HG03571 (cell line): ENCODE results near the gene SORBS2.
"Not testable (repeated sequence)": the region's sequence is repeated elsewhere in the genome, so short reads cannot be mapped to it uniquely, and the experiment has no call there.

Experiments
- ATAC-seq: cut with Tn5 transposase; IDR thresholded peaks from one replicate; pipeline ENCODE4 v1.9.1; 2021; ENCODE audit not compliant: unreplicated experiment

The SORBS2 gene

GRCh38 chr4:185567381-185568376 is 244.3 kb downstream of the SORBS2 start:
- no peak for ATAC-seq

DNA sequence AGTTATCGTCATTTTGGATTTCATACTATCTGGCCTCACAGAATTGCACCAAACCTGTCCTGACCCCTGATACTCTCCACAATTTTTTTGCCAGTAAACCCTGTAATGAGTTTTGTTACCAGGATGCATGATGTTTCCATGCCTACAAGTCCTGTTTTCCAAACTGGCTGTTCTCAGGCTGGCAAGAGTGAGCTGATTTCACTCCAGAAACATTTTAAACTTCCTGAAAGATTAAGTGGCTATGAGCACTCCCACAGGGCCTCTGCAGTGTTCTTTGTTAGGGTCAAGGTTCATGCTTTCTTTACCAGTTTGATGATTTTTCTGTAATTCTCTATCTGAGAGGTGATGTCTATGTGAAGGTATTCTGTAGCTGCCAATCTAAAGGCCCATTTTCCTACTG is 245.0 kb downstream of the SORBS2 start:
- ATAC-seq = no peak

GRCh38 chr4:185566425-185566824 is 245.6 kb downstream of the SORBS2 start:
- ATAC-seq = no peak

DNA sequence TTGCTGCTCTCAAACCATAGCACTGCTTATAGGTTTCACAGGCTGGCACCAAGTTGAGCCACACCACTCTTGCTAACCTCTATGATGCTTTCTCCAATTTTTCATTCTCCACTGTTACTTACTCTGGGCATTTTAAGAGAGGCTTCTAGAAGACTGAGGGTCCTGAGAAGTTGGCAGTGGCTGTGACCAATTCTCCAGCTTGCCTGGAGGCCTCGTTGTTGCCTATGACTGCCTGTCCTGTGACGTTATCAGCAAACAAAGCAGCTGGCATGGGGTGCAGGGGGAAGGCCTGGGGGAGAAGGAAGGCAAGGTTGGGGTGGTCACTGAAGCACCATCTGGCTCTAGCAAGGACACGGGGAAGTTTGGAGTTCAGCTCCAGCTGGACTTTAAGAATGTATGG is 246.3 kb downstream of the SORBS2 start:
- ATAC-seq = no peak

DNA sequence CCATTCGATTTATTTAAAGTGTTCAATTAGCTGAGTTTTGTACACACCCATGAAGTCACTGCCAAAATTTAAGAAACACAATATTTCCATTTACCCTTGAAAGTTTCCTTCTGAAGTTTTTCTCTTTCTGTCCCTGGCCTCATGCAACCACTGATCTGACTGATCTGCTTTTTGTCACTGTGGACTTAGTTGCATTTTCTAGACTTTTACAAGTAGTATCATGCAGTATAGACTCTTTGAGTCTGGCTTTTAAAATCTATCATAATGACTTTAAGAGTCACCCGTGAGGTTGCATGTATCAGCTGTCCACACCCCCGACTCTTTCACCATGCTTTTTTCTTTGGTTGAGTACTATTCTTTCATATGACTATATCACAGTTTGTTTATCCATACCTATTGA is 247.6 kb downstream of the SORBS2 start:
- ATAC-seq = no peak

DNA sequence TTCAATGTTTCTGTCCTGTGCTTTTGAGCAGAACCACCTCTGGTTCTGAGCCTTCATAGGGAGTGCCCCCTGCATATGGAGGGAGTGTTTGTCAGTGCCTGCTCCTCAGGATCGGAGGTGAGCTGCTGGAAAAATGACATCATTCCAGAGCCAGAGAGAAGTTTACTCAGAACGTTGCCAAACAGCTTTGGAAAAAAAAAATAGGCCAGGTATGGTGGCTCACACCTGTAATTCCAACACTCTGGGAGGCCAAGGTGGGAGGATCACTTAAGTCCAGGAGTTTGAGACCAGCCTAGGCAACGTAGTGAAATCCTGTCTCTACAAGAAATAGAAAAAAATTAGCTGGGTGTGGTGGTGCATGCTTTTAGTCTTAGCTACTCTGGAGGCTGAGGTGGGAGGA is 249.5 kb downstream of the SORBS2 start:
- no peak for ATAC-seq

DNA sequence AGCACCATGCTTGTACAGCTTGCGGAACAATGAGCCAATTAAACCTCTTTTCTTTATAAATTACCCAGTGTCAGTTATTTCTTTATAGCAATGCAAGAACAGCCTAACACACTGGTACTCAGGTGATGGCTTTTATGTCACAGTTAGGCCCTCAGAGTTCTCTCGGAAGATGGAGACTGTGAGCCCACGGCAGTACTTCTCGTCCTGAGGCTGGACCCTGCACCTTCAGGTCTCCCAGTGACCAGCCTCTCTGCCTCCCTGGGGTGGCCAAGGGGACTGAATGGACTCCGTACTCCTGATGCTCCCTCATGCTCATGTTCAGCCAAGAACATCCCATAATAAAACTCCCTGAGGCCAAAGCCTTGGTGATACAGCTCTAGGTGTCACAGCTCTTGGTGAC is 251.7 kb downstream of the SORBS2 start:
- ATAC-seq = no peak

- ATAC-seq = no peak
These were observed 252.1 kb downstream of the SORBS2 start for GRCh38 chr4:185559915-185560281.

GRCh38 chr4:185559251-185559914 is 252.6 kb downstream of the SORBS2 start:
- ATAC-seq = not testable (repeated sequence)

DNA sequence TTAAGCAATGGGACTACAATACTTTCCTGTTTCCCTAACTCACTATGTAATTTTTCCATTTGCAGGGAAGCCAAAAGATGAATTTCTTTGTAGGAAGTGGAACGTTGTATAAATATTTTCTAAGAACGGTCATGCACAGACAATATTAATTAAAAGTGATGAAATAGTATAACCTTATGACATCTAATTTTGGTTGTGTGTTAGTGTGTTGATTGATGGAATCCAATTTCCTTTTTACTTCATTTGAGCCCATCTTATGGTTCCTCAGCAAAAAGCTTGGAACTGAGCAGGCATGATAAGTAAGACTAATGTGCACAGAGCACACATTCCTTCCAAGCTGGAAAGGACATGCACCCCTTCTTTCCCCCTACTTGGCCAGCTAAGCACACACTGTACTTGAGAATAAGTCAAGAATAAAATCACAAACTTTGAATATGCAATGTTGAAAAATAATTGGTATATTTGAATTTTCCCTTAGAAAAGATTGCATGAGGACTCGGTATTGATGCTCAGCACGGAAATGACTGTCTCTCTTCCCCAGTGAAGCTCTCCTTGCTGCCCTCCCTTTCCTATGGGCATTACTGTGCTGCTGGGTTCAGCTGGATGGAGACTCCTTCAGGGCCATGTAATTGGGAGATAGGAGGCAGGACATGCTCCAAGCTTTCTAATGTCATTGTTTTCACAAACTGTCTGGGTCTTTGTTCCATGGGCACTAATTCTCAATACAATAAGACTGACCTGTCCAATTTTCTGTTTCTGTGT is 257.4 kb downstream of the SORBS2 start:
- ATAC-seq = no peak

- ATAC-seq = no peak
These were observed 259.7 kb downstream of the SORBS2 start for GRCh38 chr4:185552254-185552653.

GRCh38 chr4:185550933-185551332 is 261.1 kb downstream of the SORBS2 start:
- no peak for ATAC-seq

GRCh38 chr4:185549095-185549639 is 262.8 kb downstream of the SORBS2 start:
- ATAC-seq = no peak

DNA sequence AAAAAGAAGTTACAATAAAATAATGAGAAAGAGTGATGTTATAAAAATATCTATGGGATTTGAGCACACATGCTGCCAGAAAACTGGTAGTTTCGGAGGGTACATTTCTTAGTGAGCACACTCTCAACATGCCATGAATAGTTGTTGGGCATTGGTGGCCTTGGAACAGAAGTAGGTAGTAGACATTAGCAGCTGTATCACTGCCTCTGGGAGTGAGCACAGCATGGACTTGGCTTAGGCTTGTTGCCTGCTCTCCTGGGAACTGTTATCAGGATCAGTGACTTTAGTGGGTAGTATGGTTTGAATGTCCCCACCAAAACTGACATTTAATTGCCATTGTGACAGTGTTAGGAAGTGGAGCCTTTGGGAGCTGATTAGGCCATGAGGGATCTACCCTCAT is 263.4 kb downstream of the SORBS2 start:
- no peak for ATAC-seq

- ATAC-seq = no peak
These were observed 265.7 kb downstream of the SORBS2 start for GRCh38 chr4:185546335-185546734.

GRCh38 chr4:185542626-185543315 is 269.2 kb downstream of the SORBS2 start:
- ATAC-seq = no peak

DNA sequence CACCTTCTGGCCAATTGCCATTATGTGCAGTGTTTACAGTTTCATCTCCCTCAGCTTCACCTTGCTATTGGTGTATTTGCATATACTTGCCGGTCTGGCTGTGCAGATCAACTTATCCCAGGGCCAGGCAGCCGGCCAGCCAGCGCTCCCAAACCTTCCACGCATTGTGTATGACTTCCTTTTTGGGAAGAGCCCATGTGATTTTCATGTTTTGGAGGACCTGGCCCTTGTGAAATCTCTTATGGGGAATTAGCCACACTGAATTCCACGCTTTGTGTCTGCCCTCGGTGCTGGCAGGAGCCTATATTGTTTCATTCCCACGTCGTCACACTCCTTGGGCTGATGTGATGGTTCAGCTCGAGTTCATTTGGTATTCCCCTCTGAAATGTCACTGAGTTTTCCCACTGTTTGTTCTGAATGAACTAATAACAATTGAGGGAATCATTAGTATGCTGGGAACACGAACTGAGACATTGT is 270.7 kb downstream of the SORBS2 start:
- ATAC-seq = no peak

GRCh38 chr4:185540487-185541120 is 271.4 kb downstream of the SORBS2 start:
- no peak for ATAC-seq

- ATAC-seq = no peak
These were observed 272.0 kb downstream of the SORBS2 start for GRCh38 chr4:185540040-185540439.

GRCh38 chr4:185538806-185539205 is 273.2 kb downstream of the SORBS2 start:
- no peak for ATAC-seq
